Measurements from ENCODE around the gene CEMIP2.

GRCh38 chr9:71774920-71775319 lies 6.6 kb upstream of the CEMIP2 start:
- TF ChIP-seq CTCF (conservative IDR thresholded peaks at IDR 0.05) (no peak), ZFX (IDR thresholded peaks at IDR 0.05) (no peak)

Data from C4-2B (cell line).